GM12892 (cell line): ENCODE measurements around the gene CNPPD1.
A peak's percentile ranks its signal among the peaks of the same experiment; 100 is the strongest.

Experiments used
- DNase-seq: peaks from one replicate; pipeline ENCODE4 v3.0.0; 2011; ENCODE audit not compliant: insufficient read length
- FAIRE-seq: peaks from 2 replicates; lab custom pipeline; 2011; peaks lifted over from hg19 to GRCh38; lab: Jason Lieb, UNC
- POLR2A ChIP-seq: IDR thresholded peaks from 2 replicates; pipeline ENCODE4 v1.6.1; 2011; ENCODE audit warnings: low read depth, low read length, control low read depth
- POLR2AphosphoS5 ChIP-seq: IDR thresholded peaks from 2 replicates; pipeline ENCODE4 v1.6.1; 2011; ENCODE audit warnings: low read depth, low read length, control low read depth
- TAF1 ChIP-seq: IDR thresholded peaks from 2 replicates; pipeline ENCODE4 v1.6.1; 2011; ENCODE audit warnings: low read depth, mild to moderate bottlenecking, control low read depth, low read length, borderline replicate concordance

CNPPD1 gene

DNA sequence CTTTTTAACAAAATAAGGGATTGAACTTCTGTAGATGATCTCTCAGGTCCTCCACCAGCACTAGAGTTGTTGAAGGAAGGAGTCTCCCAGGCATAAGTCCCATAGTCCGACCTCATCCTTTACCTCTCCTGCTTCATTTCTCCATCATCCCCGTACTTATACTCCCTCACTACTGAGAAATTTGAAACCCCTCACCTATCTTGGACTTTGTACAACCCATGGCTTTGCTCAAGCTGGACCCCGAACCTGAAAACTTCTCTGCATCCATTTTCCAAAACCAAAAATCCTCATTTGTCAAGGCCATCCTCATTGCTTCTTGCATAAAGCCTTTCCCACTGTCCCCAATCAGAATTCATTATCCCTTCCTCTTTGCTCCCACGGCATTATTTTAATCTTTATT is 15.6 kb downstream of the CNPPD1 start:
- FAIRE-seq: no peak
- TF ChIP-seq POLR2AphosphoS5 (no peak), TAF1 (no peak), POLR2A (no peak)
- DNase-seq: no peak

DNA sequence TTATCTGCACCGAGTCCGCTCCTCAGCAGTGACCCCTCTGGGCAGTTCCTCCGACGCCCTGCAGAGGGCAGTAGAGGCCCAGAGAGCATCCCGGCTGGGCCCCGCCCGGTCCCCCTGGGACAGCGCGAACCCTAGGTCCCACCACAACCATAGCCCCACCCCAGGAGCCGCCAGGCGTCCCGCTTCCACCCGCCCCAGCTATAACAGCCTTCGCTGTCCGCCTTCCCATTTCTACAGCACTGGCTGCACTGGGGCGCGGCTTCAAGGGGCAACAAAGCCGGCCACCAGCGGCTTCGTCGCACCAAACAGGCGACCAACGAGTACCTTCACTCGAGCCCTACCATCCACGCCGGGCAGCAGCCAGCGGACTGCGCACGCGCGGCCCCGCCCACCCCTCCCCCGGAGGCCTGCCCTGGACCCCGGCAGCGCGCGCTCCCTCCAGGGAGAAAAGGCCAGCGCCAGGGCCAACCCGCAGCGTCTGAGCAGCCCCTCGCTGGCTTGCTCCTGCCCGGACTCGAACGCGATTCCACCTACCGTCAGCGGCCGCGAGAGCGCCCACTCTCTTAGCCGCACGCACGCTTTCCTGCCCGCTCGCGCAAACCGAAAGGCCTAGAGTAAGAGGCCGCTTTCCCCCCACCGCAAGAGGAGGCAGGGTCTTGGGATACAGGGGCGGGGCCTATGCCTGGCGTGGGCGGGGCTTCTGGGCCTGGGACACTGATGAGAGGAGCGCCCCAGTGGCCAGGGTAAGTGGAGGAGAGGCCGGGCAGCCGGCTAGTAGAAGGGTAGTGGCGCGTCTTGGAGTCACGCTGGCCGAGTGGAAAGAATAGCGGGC is 16.3 kb downstream of the CNPPD1 start, which contains the start of gene NHEJ1:
NHEJ1 (minus strand) TSS at position 630 of the 832 bp plus-strand sequence. CDS start 2,453 bp downstream, outside the sequence.
- FAIRE-seq: peak; percentile 91
- TF ChIP-seq TAF1 (no peak), POLR2AphosphoS5 (peak; percentile 81), POLR2A (peak; percentile 78)
- DNase-seq: peak; percentile 95

GRCh38 chr2:219159771-219160185 is 16.9 kb downstream of the CNPPD1 start:
- DNase-seq: no peak
- TF ChIP-seq POLR2AphosphoS5 (no peak), POLR2A (no peak), TAF1 (no peak)
- no peak for FAIRE-seq

DNA sequence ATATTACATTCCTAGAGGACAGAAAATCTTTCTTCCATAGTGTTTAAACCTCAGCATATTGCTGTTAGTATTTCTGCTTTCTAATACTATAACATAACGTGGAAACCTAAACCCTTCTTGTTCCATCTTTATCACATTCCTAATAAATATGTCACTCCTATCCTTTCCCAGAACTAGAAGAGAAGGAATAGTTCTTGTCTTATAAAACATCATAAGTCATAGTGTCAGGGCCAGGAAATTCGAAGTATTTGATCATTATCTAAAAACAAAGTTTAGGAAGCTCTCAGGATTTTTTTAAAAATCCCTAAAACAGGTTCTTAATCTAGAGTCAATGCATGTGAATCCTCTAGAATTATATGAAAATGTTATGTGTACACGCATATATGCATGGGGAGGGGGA is 18.1 kb downstream of the CNPPD1 start:
- no peak for FAIRE-seq

DNA sequence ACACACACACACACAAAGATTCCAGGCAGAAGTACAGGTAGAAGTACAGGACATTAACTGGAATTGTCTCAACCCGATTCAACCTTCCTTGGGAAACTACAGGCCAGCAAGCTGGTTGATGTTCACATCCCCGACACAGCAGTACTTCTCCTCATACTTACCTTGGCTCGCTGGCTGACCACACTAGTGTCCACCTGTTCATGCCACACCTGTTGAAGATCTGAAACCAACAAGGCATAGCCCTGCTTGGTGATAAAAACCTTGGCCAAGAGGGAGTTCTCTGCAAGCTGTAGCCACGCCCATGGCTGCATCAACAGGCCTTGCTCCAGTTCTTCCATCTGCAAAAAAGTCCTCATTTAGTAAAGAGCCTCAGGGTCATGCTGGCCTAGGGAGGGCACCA is 18.7 kb downstream of the CNPPD1 start:
- TF ChIP-seq POLR2AphosphoS5: no peak
- TF ChIP-seq POLR2A: no peak
- no peak for TF ChIP-seq TAF1
- DNase-seq (no peak), FAIRE-seq (no peak)

More for the DNA sequence above, 18.1 kb downstream of the CNPPD1 start:
- no peak for DNase-seq
- TF ChIP-seq POLR2AphosphoS5: no peak
- TF ChIP-seq TAF1: no peak
- TF ChIP-seq POLR2A: no peak

DNA sequence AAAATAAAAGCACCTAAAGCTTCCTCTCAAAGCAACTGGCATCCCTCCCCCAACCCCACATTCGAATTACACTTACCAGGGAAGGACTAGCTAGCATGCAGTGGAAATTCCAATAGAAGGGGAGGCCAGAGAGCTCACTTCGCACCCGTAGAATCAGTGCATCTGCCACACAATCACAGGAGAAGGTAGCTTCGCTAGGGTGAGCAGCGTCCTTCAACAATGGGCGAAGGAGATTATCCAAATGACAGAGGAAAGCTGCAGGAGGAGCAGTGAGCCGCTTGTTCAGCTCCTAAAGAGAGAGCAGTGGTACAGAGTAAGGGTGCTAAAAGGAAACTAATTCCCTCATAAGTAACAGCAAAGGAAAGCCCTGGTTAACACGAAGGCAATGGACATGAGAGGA is 19.3 kb downstream of the CNPPD1 start:
- TF ChIP-seq POLR2AphosphoS5: no peak
- TF ChIP-seq TAF1: no peak
- TF ChIP-seq POLR2A: no peak
- DNase-seq: no peak
- FAIRE-seq: no peak

GRCh38 chr2:219155054-219155644 is 21.6 kb downstream of the CNPPD1 start:
- peak; percentile 81 for FAIRE-seq

DNA sequence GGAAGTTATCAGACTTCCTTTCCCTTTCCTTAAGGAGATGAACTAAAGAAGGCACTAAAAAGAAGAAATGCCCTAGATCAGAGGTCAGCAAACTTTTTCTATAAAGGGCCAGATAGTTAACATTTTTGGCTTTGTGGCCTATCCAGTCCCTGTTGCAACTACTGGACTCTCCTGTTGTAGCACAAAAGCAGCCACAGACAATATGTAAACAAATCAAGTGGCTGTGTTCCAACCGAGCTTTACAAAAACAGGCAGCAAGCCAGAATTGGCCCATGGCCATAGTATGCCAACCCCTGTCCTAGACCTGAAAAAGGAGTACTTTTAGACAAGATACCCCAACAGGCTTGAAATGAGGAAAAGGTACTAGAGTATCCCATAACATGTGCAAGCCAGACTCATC is 27.1 kb downstream of the CNPPD1 start:
- DNase-seq (no peak), FAIRE-seq (no peak)
- TF ChIP-seq TAF1 (no peak), POLR2AphosphoS5 (no peak), POLR2A (no peak)

More at GRCh38 chr2:219155054-219155644, 21.6 kb downstream of the CNPPD1 start:
- peak; percentile 41 for DNase-seq
- TF ChIP-seq TAF1: no peak
- no peak for TF ChIP-seq POLR2A
- TF ChIP-seq POLR2AphosphoS5: no peak

DNA sequence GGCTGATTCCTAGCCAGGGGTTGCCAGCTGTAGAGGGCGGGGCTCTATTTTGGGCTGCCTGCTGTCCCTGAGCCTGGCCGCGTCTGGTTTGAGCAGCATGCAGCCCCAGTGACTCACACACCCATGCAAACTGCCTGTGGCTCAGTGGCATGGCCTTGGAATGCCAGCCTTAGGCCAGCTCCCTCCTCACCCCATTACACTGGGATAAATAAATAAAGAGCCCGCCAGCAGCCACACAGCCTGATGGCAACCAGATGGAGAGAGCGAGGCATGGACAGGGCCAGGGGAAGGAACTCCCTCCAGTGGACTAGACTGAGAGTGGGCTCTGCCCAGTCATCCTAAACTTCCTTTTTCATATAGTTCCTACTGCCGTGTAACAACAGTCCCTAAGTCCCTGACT is 34.4 kb downstream of the CNPPD1 start:
- DNase-seq (no peak), FAIRE-seq (no peak)
- TF ChIP-seq POLR2AphosphoS5 (no peak), POLR2A (no peak), TAF1 (no peak)

- TF ChIP-seq POLR2AphosphoS5: no peak
- DNase-seq (no peak), FAIRE-seq (no peak)
Measured at GRCh38 chr2:219140722-219141121, 36.0 kb downstream of the CNPPD1 start.

DNA sequence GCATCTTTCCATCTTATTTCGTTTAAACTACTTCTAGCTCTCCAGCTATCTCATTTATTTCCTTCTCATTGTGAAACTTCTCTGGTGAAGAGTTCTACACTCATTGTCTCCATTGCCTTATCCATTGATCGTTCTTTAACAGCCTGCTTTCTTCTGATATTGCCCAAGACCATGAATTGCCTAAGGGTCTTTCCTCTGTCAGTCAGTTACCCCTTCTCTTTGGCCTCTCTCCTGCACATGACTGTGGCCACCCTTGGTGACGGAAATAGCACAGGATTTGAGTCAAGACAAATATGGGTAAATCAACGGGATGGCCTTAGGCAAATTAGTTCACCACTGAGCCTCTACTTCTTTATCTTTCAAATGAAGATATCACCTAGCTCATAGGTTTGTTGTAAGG is 42.7 kb downstream of the CNPPD1 start:
- FAIRE-seq: no peak
- DNase-seq: no peak
- TF ChIP-seq TAF1: no peak
- no peak for TF ChIP-seq POLR2AphosphoS5
- no peak for TF ChIP-seq POLR2A
